GM18909 (cell line): ENCODE results near the gene TBC1D3L.
"Not testable (repeated sequence)": the region's sequence is repeated elsewhere in the genome, so short reads cannot be mapped to it uniquely, and the experiment has no call there.

ENCODE experiments used
- ATAC-seq: cut with Tn5 transposase; IDR thresholded peaks from one replicate; pipeline ENCODE4 v1.9.1; 2021; ENCODE audit warnings: mild to moderate bottlenecking; ENCODE audit not compliant: unreplicated experiment, poor library complexity

TBC1D3L gene

DNA sequence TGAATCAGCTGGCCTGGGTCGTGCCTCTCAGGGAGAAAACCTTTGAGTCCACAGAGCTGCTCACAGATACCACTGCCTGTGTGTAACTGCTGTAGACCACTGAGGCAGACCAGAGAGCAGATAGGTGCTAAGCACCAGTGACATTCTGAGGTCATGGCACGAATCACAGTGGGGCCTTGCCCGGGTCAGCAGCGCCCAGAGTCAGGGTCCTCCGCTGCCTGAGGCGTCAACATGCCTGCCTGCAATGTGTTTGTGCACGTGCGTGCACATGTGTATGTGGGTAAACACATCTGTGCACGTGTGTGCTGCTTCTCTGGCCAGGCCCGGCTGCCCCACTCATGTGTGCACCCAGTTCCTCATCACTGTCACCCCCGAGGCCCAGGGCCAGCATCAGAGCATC lies at the start of gene TBC1D3L:
TSS of gene TBC1D3L (minus strand) at position 101 of the 400 bp plus-strand sequence. CDS start 1,540 bp downstream, outside the sequence.
- ATAC-seq = not testable (repeated sequence)

DNA sequence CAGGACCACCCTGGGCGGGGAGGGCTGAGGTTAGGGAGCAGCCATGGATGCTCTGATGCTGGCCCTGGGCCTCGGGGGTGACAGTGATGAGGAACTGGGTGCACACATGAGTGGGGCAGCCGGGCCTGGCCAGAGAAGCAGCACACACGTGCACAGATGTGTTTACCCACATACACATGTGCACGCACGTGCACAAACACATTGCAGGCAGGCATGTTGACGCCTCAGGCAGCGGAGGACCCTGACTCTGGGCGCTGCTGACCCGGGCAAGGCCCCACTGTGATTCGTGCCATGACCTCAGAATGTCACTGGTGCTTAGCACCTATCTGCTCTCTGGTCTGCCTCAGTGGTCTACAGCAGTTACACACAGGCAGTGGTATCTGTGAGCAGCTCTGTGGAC lies 14.8 kb upstream of the TBC1D3L start, which contains the start of gene TBC1D3D:
TSS of gene TBC1D3D (plus strand) at position 301 of the 400 bp plus-strand sequence. CDS start 1,585 bp downstream, outside the sequence.
- not testable (repeated sequence) for ATAC-seq
